Psoas muscle (tissue), 8 donors: ENCODE measurements around the gene ADAMTS2. TPM values are rescaled to one million over a fixed set of nuclear protein-coding genes. Genes with fewer than 3 reads are reported as not detected.

Experiments used
- ATAC-seq, 4 donors: fragments of 200-7000 bp; cut with Tn5 transposase; one replicate each; pipeline ENCODE4 v1.9.1; 2020; ENCODE audit warnings: moderate library complexity in 3 of 4, mild to moderate bottlenecking in 2 of 4
- DNase-seq, 2 donors: peaks; one replicate each; pipeline ENCODE4 v3.0.0-alpha.2; 2020
- H3K27ac ChIP-seq: fragments of 200-600 bp; one replicate; pipeline ENCODE4 v1.8.0; 2022
- H3K27me3 ChIP-seq, 3 donors: fragments of 200-600 bp in 1 of 3; one replicate each; pipeline versions ENCODE4 v1.6.1 to v1.8.0; 2013 to 2022; ENCODE audit warnings: low read length in 2 of 3, mild to moderate bottlenecking in 2 of 3, moderate library complexity in 1 of 3; ENCODE audit not compliant: insufficient read depth in 3 of 3
- H3K36me3 ChIP-seq, 2 donors: fragments of 200-600 bp in 1 of 2; one replicate each; pipeline versions ENCODE4 v1.6.1 to v1.8.0; 2013 to 2022; ENCODE audit warnings: low read depth in 1 of 2, mild to moderate bottlenecking in 1 of 2, moderate library complexity in 1 of 2; ENCODE audit not compliant: insufficient read depth in 1 of 2
- H3K4me1 ChIP-seq: fragments of 200-600 bp; one replicate; pipeline ENCODE4 v1.8.0; 2022
- H3K4me3 ChIP-seq: fragments of 200-600 bp; one replicate; pipeline ENCODE4 v1.8.0; 2022; ENCODE audit warnings: mild to moderate bottlenecking
- H3K9me3 ChIP-seq: fragments of 200-600 bp; one replicate; pipeline ENCODE4 v1.8.0; 2022
- CTCF ChIP-seq: fragments of 200-600 bp; IDR thresholded peaks from one replicate; pipeline ENCODE4 v1.8.0; 2022; ENCODE audit warnings: antibody characterized with exemption
- WGBS, 3 donors: extraction: QIAGEN DNeasy Blood & Tissue Kit; methylation state at CpG; one replicate each; pipeline versions ENCODE4 v1.1.6 to v1.1.7; 2013; 5-methylcytosine and 5-hydroxymethylcytosine counted together
- intact Hi-C, 2 donors: fragments of 100-400 bp; cut with DNase I; formaldehyde crosslinking; loops; one replicate each; pipeline versions ENCODE4 v1.11.0 to v1.14.2; 2022
- polyA plus RNA-seq, 3 donors: library from polyadenylated mRNA; stranded (reverse); fragments of 200-250 nt; gene quantifications; one replicate each; pipeline ENCODE4 v1.2.3, GENCODE V29; 2013
- total RNA-seq, 4 donors: library from RNA; stranded (reverse); fragmentation: NEBNext Ultra II Directional in 2 of 4; extraction: Animal tissue kit (Norgen Biotek cat#: 25700) in 2 of 4; gene quantifications; one replicate each; pipeline versions ENCODE4 v1.2.1 to v1.2.4, GENCODE V29; 2021 to 2023
- donor health status: healthy with polysubstance abuse.
- donor health status: DM: no; HTN: no; CAD: no; lungs with moderate emphysema.
- donor health status: Bipolar disorder and iron deficiency.
- donor health status: healthy.
- donor health status: DM: yes; HTN: yes; CAD: no.
- donor health status: DM: no; HTN: no; CAD: no.
- donor health status: DM: no; HTN: no; CAD: no.
- donor health status: DM: yes; HTN: yes; CAD: no.

The ADAMTS2 gene
- total and polyA plus RNA-seq, 7 donors, result 0.83 to 3.7 (median 2.0) TPM

- TF ChIP-seq CTCF, result no peak
- DNase-seq, result no peak
- 87 to 91% (median 90%) methylated on average over 7 to 8 of the region's 8 CpGs for WGBS, 3 donors
- no peaks in the 10 kb centered on the region for H3K4me1 ChIP-seq
- H3K9me3 ChIP-seq, result peaks cover 4% of the 10 kb centered on the region
- no peaks in the 10 kb centered on the region for H3K36me3 ChIP-seq
- intact Hi-C loops, result no loop called here
- H3K27ac ChIP-seq, result no peak overlapping the region
- ATAC-seq, result no peak
- peaks cover 0 to 11% (median 0%) of the 10 kb centered on the region in 3 donors for H3K27me3 ChIP-seq
- no peak overlapping the region for H3K4me3 ChIP-seq
These were observed 109.6 kb downstream of the ADAMTS2 start for GRCh38 chr5:179235416-179236400.

- H3K9me3 ChIP-seq, result peaks cover 4% of the 10 kb centered on the region
- no peaks in the 10 kb centered on the region for H3K4me1 ChIP-seq
- no peak overlapping the region for H3K4me3 ChIP-seq
- DNase-seq, result no peak
- WGBS, 3 donors, result 94 to 96% (median 95%) methylated on average over 12 of the region's 12 CpGs
- ATAC-seq, result no peak
- no peaks in the 10 kb centered on the region for H3K36me3 ChIP-seq
- intact Hi-C loops, result no loop called here
- no peak for TF ChIP-seq CTCF
- H3K27me3 ChIP-seq, result peaks cover 0 to 4% (median 0%) of the 10 kb centered on the region in 3 donors
- H3K27ac ChIP-seq, result no peak overlapping the region
These were observed 110.6 kb downstream of the ADAMTS2 start for GRCh38 chr5:179234563-179235135.

- WGBS, 3 donors, result 74 to 82% (median 79%) methylated on average over 11 to 12 of the region's 12 CpGs
- H3K4me3 ChIP-seq, result no peak overlapping the region
- H3K27ac ChIP-seq, result no peak overlapping the region
- no peaks in the 10 kb centered on the region for H3K27me3 ChIP-seq
- no peaks in the 10 kb centered on the region for H3K4me1 ChIP-seq
- H3K9me3 ChIP-seq, result peaks cover 4% of the 10 kb centered on the region
- no peak for TF ChIP-seq CTCF
- DNase-seq (no peak), ATAC-seq (no peak)
- H3K36me3 ChIP-seq, result no peaks in the 10 kb centered on the region
- intact Hi-C loops, result no loop called here
These were observed 111.2 kb downstream of the ADAMTS2 start for GRCh38 chr5:179233909-179234562.

- 79 to 82% (median 82%) methylated on average over 17 of the region's 17 CpGs for WGBS, 3 donors
- DNase-seq (no peak), ATAC-seq (no peak)
- H3K27me3 ChIP-seq, result no peaks in the 10 kb centered on the region
- no peaks in the 10 kb centered on the region for H3K36me3 ChIP-seq
- no peak for TF ChIP-seq CTCF
- H3K4me3 ChIP-seq, result no peak overlapping the region
- H3K4me1 ChIP-seq, result no peaks in the 10 kb centered on the region
- H3K9me3 ChIP-seq, result peaks cover 3% of the 10 kb centered on the region
- H3K27ac ChIP-seq, result no peak overlapping the region
- intact Hi-C loops, result no loop called here
These were observed 113.0 kb downstream of the ADAMTS2 start for GRCh38 chr5:179232091-179232735.
